ENCODE measurements around the gene MEF2A.

The MEF2A gene

GRCh38 chr15:99680276-99680675 lies 114.5 kb downstream of the MEF2A start:
- Histone ChIP-seq H3K9me3 (ENCODE audit: control insufficient read depth, insufficient read depth, low read depth, low read length) (no peaks in the 10 kb centered on the region), H3K27ac (ENCODE audit: extremely low read depth, low read depth, low read length) (no peak overlapping the region), H3K4me3 (ENCODE audit: low read depth, low read length) (no peak overlapping the region), H3K36me3 (ENCODE audit: control insufficient read depth in 2 of 2, insufficient read depth in 1 of 2, low read length in 2 of 2) (peaks cover 20 to 43% of the 10 kb centered on the region in 2 experiments), H3K4me1 (ENCODE audit: control insufficient read depth, insufficient read depth, low read length) (peaks cover 17% of the 10 kb centered on the region)
- CTCF ChIA-PET = interaction anchor here (0.7 kb wide), 1 partner anchor 24 kb away, joined by 3 read pairs; no protein-coding TSS in a partner anchor
- POLR2A ChIA-PET = no interaction called here
- TF ChIP-seq ZNF266 (tag by site-specific recombination; IDR thresholded peaks at IDR 0.05; ENCODE audit: low read depth) (no peak), KLF9 (tag by site-specific recombination; IDR thresholded peaks at IDR 0.05; ENCODE audit: low read depth) (no peak), ZNF19 (tag by site-specific recombination; IDR thresholded peaks at IDR 0.05; ENCODE audit: low read depth) (no peak), ZNF701 (tag by site-specific recombination; IDR thresholded peaks at IDR 0.05) (no peak), ZSCAN30 (tag by site-specific recombination; IDR thresholded peaks at IDR 0.05) (no peak), ZNF18 (tag by site-specific recombination; IDR thresholded peaks at IDR 0.05) (no peak), ZBTB44 (tag by site-specific recombination; IDR thresholded peaks at IDR 0.05) (no peak), ZBTB26 (tag by site-specific recombination; optimal IDR thresholded peaks at IDR 0.05) (no peak), ZNF645 (tag by site-specific recombination; IDR thresholded peaks at IDR 0.05) (no peak), ZNF518A (tag by site-specific recombination; conservative IDR thresholded peaks at IDR 0.05; ENCODE audit: low read depth) (no peak), ZNF354C (tag by site-specific recombination; IDR thresholded peaks at IDR 0.05; ENCODE audit: borderline replicate concordance, low read depth) (no peak), BCL11B (tag by site-specific recombination; IDR thresholded peaks at IDR 0.05; ENCODE audit: low read depth) (no peak), WT1 (tag by site-specific recombination; IDR thresholded peaks at IDR 0.05) (no peak), ZNF510 (tag by site-specific recombination; IDR thresholded peaks at IDR 0.05; ENCODE audit: insufficient replicate concordance) (no peak), ZNF138 (tag by site-specific recombination; IDR thresholded peaks at IDR 0.05; ENCODE audit: borderline replicate concordance) (no peak), ZNF341 (tag by site-specific recombination; IDR thresholded peaks at IDR 0.05; ENCODE audit: low read depth) (no peak), ZBTB17 (tag by site-specific recombination; IDR thresholded peaks at IDR 0.05) (no peak), IKZF3 (tag by site-specific recombination; IDR thresholded peaks at IDR 0.05) (no peak), GFI1B (tag by site-specific recombination; IDR thresholded peaks at IDR 0.05) (no peak), SP7 (tag by site-specific recombination; IDR thresholded peaks at IDR 0.05) (no peak)

Data from HEK293 (cell line).